Mesenchymal stem cell (in vitro differentiated cells and primary cell): ENCODE results near the gene MTCH1. TPM values are rescaled to one million over a fixed set of nuclear protein-coding genes. Genes with fewer than 3 reads are reported as not detected.

ENCODE experiments used
- DNase-seq: peaks from one replicate; pipeline ENCODE4 v3.0.0-alpha.2; 2013
- H2AFZ ChIP-seq: one replicate; pipeline ENCODE4 v1.6.1; 2013; ENCODE audit warnings: low read depth, mild to moderate bottlenecking, control low read depth, inconsistent platforms, low read length, moderate library complexity
- H2AK5ac ChIP-seq: 2 replicates; pipeline ENCODE4 v1.6.1; 2013; ENCODE audit warnings: low read length, moderate library complexity, mild to moderate bottlenecking, inconsistent platforms; ENCODE audit not compliant: severe bottlenecking
- H2BK120ac ChIP-seq: one replicate; pipeline ENCODE4 v1.6.1; 2013; ENCODE audit warnings: low read depth, mild to moderate bottlenecking, inconsistent platforms, low read length, moderate library complexity
- H2BK12ac ChIP-seq, 2 experiments: one replicate each; pipeline ENCODE4 v1.6.1; 2013; ENCODE audit warnings: inconsistent platforms in 2 of 2, low read length in 2 of 2, mild to moderate bottlenecking in 2 of 2, moderate library complexity in 2 of 2, control low read depth in 1 of 2
- H2BK15ac ChIP-seq: one replicate; pipeline ENCODE4 v1.6.1; 2013; ENCODE audit warnings: mild to moderate bottlenecking, low read depth, inconsistent platforms; ENCODE audit not compliant: poor library complexity, severe bottlenecking
- H2BK5ac ChIP-seq: 2 replicates; pipeline ENCODE4 v1.6.1; 2013; ENCODE audit warnings: low read depth, mild to moderate bottlenecking, low read length, control low read depth, inconsistent platforms; ENCODE audit not compliant: poor library complexity, severe bottlenecking
- H3K14ac ChIP-seq, 2 experiments: one replicate each; pipeline ENCODE4 v1.6.1; 2013; ENCODE audit warnings: inconsistent platforms in 2 of 2, low read length in 2 of 2, control low read depth in 1 of 2, mild to moderate bottlenecking in 1 of 2, moderate library complexity in 1 of 2
- H3K18ac ChIP-seq, 2 experiments: one replicate each; pipeline ENCODE4 v1.6.1; 2013; ENCODE audit warnings: inconsistent platforms in 2 of 2, low read length in 2 of 2, control low read depth in 1 of 2, low read depth in 1 of 2, mild to moderate bottlenecking in 1 of 2
- H3K23ac ChIP-seq, 2 experiments: one replicate each; pipeline ENCODE4 v1.6.1; 2013; ENCODE audit warnings: inconsistent platforms in 2 of 2, low read length in 2 of 2, mild to moderate bottlenecking in 2 of 2, moderate library complexity in 2 of 2, control low read depth in 1 of 2
- H3K27ac ChIP-seq: 2 replicates; pipeline ENCODE4 v1.5.1; 2013; ENCODE audit warnings: mild to moderate bottlenecking, moderate library complexity, low read length, control low read depth, inconsistent platforms; ENCODE audit not compliant: poor library complexity, severe bottlenecking
- H3K27me3 ChIP-seq, 2 experiments: 2 replicates each; pipeline versions ENCODE4 v1.6.1 to v1.7.0; 2013; ENCODE audit warnings: low read length in 2 of 2, mild to moderate bottlenecking in 2 of 2, moderate library complexity in 2 of 2, control low read depth in 1 of 2, inconsistent platforms in 1 of 2; ENCODE audit not compliant: control insufficient read depth in 1 of 2, insufficient read depth in 1 of 2
- H3K36me3 ChIP-seq, 2 experiments: 2 replicates each; pipeline versions ENCODE4 v1.6.1 to v1.7.0; 2013; ENCODE audit warnings: low read length in 2 of 2, control low read depth in 1 of 2, inconsistent platforms in 1 of 2, low read depth in 1 of 2, mild to moderate bottlenecking in 1 of 2; ENCODE audit not compliant: insufficient read depth in 2 of 2, control insufficient read depth in 1 of 2
- H3K4ac ChIP-seq, 2 experiments: one replicate each; pipeline ENCODE4 v1.6.1; 2013; ENCODE audit warnings: inconsistent platforms in 2 of 2, low read length in 2 of 2, mild to moderate bottlenecking in 2 of 2, moderate library complexity in 2 of 2, control low read depth in 1 of 2, low read depth in 1 of 2
- H3K4me1 ChIP-seq: 2 replicates; pipeline ENCODE4 v1.6.1; 2013; ENCODE audit warnings: low read depth, low read length, control low read depth; ENCODE audit not compliant: control insufficient read depth, insufficient read depth
- H3K4me2 ChIP-seq: 2 replicates; pipeline ENCODE4 v1.6.1; 2013; ENCODE audit warnings: low read length, mild to moderate bottlenecking, inconsistent platforms; ENCODE audit not compliant: poor library complexity, severe bottlenecking
- H3K4me3 ChIP-seq, 2 experiments: 2 replicates each; pipeline versions ENCODE4 v1.5.1 to v1.7.0; 2013; ENCODE audit warnings: low read length in 2 of 2, mild to moderate bottlenecking in 2 of 2, control low read depth in 1 of 2, low read depth in 1 of 2; ENCODE audit not compliant: insufficient read depth in 1 of 2
- H3K79me1 ChIP-seq: replicated peaks from 2 replicates; pipeline ENCODE4 v1.6.1; 2013; ENCODE audit warnings: mild to moderate bottlenecking, control low read depth, low read length, inconsistent platforms; ENCODE audit not compliant: poor library complexity, severe bottlenecking
- H3K9ac ChIP-seq: 2 replicates; pipeline ENCODE4 v1.7.0; 2013; ENCODE audit warnings: mild to moderate bottlenecking, low read length, moderate library complexity
- H3K9me3 ChIP-seq: 2 replicates; pipeline ENCODE4 v1.7.0; 2013; ENCODE audit warnings: mild to moderate bottlenecking, low read length; ENCODE audit not compliant: control insufficient read depth
- H4K8ac ChIP-seq: one replicate; pipeline ENCODE4 v1.6.1; 2013; ENCODE audit warnings: inconsistent platforms, mild to moderate bottlenecking, low read length, moderate library complexity
- H4K91ac ChIP-seq: one replicate; pipeline ENCODE4 v1.6.1; 2013; ENCODE audit warnings: mild to moderate bottlenecking, low read length, inconsistent platforms
- WGBS: methylation state at CpG from one replicate; pipeline ENCODE4 v1.1.7; 2013; ENCODE audit warnings: mixed read lengths; 5-methylcytosine and 5-hydroxymethylcytosine counted together
- polyA plus RNA-seq, 2 experiments: library from polyadenylated mRNA; stranded (reverse); fragments of 200-250 nt; gene quantifications; one replicate each; pipeline ENCODE4 v1.2.3, GENCODE V29; 2013

MTCH1 gene
- polyA plus RNA-seq (2013, experiment 1 of 2): 154 TPM
- polyA plus RNA-seq (2013, experiment 2 of 2): 157 TPM

- H3K9me3 ChIP-seq: no peaks in the 10 kb centered on the region
- H3K27me3 ChIP-seq: peaks cover 4 to 5% of the 10 kb centered on the region in 2 experiments
- H3K18ac ChIP-seq: peak within 1 kb of the TSS; percentile 91 to 100
- H2AFZ ChIP-seq: peak within 1 kb of the TSS; percentile 68
- H3K9ac ChIP-seq: peak within 1 kb of the TSS; percentile 98
- H3K4me2 ChIP-seq: peak within 1 kb of the TSS; percentile 86
- peaks cover 3 to 8% of the 10 kb centered on the region in 2 experiments for H3K36me3 ChIP-seq
- H3K4me1 ChIP-seq: peaks cover 14% of the 10 kb centered on the region
- peak within 1 kb of the TSS in 1 of 2 experiments; percentile 100 for H3K14ac ChIP-seq
- H2BK12ac ChIP-seq: peak within 1 kb of the TSS in 1 of 2 experiments; percentile 90
- peak within 1 kb of the TSS; percentile 29 for H3K27ac ChIP-seq
- under 1% methylated on average over 75 of the region's 101 CpGs for WGBS
- peak within 1 kb of the TSS; percentile 24 for H2AK5ac ChIP-seq
- DNase-seq: peak; percentile 90
- peak within 1 kb of the TSS; percentile 91 for H2BK5ac ChIP-seq
- H3K23ac ChIP-seq: peak within 1 kb of the TSS; percentile 0 to 100
- peak within 1 kb of the TSS; percentile 90 to 99 for H3K4me3 ChIP-seq
- H2BK15ac ChIP-seq: peak within 1 kb of the TSS; percentile 88
- H3K4ac ChIP-seq: peak within 1 kb of the TSS; percentile 63 to 99
- H2BK120ac ChIP-seq: peak within 1 kb of the TSS; percentile 96
- peak within 1 kb of the TSS; percentile 83 for H4K8ac ChIP-seq
- H4K91ac ChIP-seq: peak within 1 kb of the TSS; percentile 90
- H3K79me1 ChIP-seq: no peaks in the 10 kb centered on the region
These were observed at the start of gene MTCH1 for GRCh38 chr6:36985808-36986703. Gene MTCH1 (minus strand): TSS chr6:36986196. CDS start chr6:36986173, 23 bp downstream.

- H3K23ac ChIP-seq: no peak overlapping the region
- no peak overlapping the region for H3K4me2 ChIP-seq
- no peak overlapping the region for H4K91ac ChIP-seq
- no peak overlapping the region for H3K27ac ChIP-seq
- H2AK5ac ChIP-seq: no peak overlapping the region
- no peak overlapping the region for H3K4ac ChIP-seq
- H3K79me1 ChIP-seq: no peaks in the 10 kb centered on the region
- no peak overlapping the region for H3K14ac ChIP-seq
- peaks cover 6% of the 10 kb centered on the region for H3K9me3 ChIP-seq
- H2BK12ac ChIP-seq: no peak overlapping the region
- DNase-seq: no peak
- H3K36me3 ChIP-seq: no peaks in the 10 kb centered on the region
- peaks cover 0 to 3% of the 10 kb centered on the region in 2 experiments for H3K27me3 ChIP-seq
- H2AFZ ChIP-seq: no peak overlapping the region
- no peak overlapping the region for H2BK5ac ChIP-seq
- no peak overlapping the region for H4K8ac ChIP-seq
- H3K18ac ChIP-seq: no peak overlapping the region
- H3K4me1 ChIP-seq: no peaks in the 10 kb centered on the region
- no peak overlapping the region for H3K4me3 ChIP-seq
- H3K9ac ChIP-seq: no peak overlapping the region
- 92% methylated on average over 7 of the region's 8 CpGs for WGBS
- no peak overlapping the region for H2BK15ac ChIP-seq
- H2BK120ac ChIP-seq: no peak overlapping the region
These were observed 48.1 kb upstream of the MTCH1 start for GRCh38 chr6:37033819-37034795.

GRCh38 chr6:37033255-37033654 lies 47.3 kb upstream of the MTCH1 start:
- H3K4me2 ChIP-seq: no peak overlapping the region

More at GRCh38 chr6:37033255-37033654, 47.3 kb upstream of the MTCH1 start:
- H3K79me1 ChIP-seq: no peaks in the 10 kb centered on the region
- no peak overlapping the region for H4K91ac ChIP-seq
- H3K9me3 ChIP-seq: peaks cover 6% of the 10 kb centered on the region
- H2BK120ac ChIP-seq: no peak overlapping the region
- H2AK5ac ChIP-seq: no peak overlapping the region
- no peak overlapping the region for H3K9ac ChIP-seq
- H2AFZ ChIP-seq: no peak overlapping the region
- WGBS: 79% methylated on average over 7 of the region's 7 CpGs
- DNase-seq: peak; percentile 47
- no peaks in the 10 kb centered on the region for H3K4me1 ChIP-seq
- H2BK5ac ChIP-seq: no peak overlapping the region
- H3K4me3 ChIP-seq: no peak overlapping the region
- no peak overlapping the region for H3K23ac ChIP-seq
- no peak overlapping the region for H3K27ac ChIP-seq
- no peak overlapping the region for H2BK12ac ChIP-seq
- H3K27me3 ChIP-seq: peaks cover 0 to 3% of the 10 kb centered on the region in 2 experiments
- no peaks in the 10 kb centered on the region for H3K36me3 ChIP-seq
- no peak overlapping the region for H3K18ac ChIP-seq
- H4K8ac ChIP-seq: no peak overlapping the region
- no peak overlapping the region for H3K4ac ChIP-seq
- no peak overlapping the region for H3K14ac ChIP-seq
- H2BK15ac ChIP-seq: no peak overlapping the region
